HG03175 (cell line): ENCODE data around the gene ZNF160.
"Not testable (repeated sequence)": the region's sequence is repeated elsewhere in the genome, so short reads cannot be mapped to it uniquely, and the experiment has no call there.

Experiments
- ATAC-seq: cut with Tn5 transposase; IDR thresholded peaks from one replicate; pipeline ENCODE4 v1.9.1; 2021; ENCODE audit warnings: mild to moderate bottlenecking, moderate library complexity; ENCODE audit not compliant: unreplicated experiment

The ZNF160 gene

DNA sequence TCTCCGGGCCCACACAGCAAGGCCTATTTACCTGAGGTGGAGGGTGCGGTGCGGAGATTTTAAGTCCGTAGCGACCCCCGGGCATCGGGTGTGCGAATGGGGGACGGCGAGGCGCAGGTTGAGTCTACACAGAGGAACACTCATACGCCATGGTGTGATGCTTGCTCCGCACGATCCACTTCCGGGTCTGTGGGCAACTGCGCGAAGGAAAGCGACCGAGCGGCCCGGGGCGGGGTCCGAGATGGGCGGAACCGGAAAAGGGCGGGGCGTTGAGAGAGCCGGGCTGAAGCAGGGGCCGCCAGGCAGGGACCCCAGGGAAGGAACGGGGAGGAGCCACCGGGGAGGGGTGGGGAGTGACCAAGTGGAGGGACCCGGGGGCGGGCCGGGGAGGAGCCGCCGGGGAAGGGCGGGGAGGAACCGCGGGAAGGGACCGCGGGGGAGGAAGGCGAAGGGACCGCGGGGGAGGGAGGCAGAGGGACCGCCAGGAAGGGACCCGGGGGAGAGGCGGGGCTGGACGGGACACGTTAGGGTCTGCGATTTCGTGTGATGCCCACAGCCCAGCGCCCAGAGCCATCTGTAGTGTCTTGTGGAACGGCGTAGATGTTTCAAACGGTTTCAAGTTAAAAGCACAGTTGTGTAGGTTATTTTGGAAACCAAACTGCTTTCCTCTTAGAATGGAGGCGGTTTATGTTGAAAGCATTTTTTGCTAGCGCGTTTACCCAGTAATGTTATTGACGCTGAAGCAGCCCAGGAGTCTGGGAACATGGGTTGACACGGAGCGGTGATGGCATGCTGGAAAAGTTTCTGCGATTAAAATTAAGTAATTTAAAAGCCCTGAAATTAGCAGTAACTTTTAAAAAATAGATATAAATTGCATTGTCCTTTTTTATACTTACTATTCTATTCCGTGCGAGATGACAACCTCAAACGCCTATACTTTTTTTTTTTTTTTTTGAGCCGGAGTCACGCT is at the start of gene ZNF160:
Gene ZNF160 (minus strand): TSS at position 189 of the 970 bp plus-strand sequence. CDS start 17,146 bp downstream, outside the sequence.
- ATAC-seq, result peak; percentile 94

DNA sequence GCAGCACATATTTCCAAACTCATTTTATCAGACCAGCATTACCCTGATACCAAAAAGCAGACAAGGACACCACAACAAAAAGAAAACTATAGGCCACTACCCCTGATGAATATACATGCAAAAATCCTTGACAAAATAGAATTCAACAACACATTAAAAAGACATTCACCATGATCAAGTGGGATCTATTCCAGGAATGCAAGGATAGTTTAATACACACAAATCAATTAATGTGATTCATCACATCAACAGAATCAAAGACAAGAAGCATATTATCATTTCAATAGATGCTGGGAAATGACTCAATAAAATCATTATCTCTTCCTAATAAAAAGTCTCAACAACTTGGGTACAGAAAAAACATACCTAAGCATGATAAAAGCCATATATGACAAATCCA is 44.4 kb upstream of the ZNF160 start:
- no peak for ATAC-seq

DNA sequence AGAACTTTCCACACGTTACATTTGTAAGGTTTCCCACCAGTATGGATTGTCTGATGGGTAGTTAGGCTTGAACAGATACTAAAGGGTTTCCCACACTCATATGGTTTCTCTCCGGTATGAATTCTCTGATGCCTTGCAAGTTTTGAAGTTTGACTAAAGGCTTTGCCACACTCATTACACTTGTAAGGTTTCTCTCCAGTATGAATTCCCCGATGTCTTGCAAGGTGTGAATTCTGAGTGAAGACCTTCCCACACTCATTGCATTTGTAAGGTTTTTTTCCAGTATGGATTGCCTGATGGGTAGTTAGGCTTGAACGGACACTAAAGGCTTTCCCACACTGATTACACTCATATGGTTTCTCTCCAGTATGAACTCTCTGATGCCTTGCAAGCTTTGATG is 37.1 kb upstream of the ZNF160 start:
- ATAC-seq, result no peak

DNA sequence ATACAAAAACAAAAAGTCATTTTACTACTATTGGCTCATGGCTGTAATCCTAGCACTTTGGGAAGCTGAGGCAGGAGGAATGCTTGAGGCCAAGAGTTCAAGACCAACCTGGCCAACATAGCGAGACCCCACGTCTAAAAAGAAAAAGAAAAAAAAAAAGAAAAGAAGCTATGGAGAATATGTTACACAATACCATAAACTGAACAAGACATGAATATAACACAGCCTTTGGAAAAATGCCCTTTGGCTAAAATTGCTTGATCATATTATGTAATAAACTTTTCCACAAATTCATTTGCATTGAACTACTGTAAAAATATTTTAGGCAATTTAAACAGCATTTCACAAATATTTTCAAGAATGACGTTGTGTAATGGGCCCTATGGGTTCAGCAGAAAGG is 33.2 kb upstream of the ZNF160 start:
- ATAC-seq, result no peak

DNA sequence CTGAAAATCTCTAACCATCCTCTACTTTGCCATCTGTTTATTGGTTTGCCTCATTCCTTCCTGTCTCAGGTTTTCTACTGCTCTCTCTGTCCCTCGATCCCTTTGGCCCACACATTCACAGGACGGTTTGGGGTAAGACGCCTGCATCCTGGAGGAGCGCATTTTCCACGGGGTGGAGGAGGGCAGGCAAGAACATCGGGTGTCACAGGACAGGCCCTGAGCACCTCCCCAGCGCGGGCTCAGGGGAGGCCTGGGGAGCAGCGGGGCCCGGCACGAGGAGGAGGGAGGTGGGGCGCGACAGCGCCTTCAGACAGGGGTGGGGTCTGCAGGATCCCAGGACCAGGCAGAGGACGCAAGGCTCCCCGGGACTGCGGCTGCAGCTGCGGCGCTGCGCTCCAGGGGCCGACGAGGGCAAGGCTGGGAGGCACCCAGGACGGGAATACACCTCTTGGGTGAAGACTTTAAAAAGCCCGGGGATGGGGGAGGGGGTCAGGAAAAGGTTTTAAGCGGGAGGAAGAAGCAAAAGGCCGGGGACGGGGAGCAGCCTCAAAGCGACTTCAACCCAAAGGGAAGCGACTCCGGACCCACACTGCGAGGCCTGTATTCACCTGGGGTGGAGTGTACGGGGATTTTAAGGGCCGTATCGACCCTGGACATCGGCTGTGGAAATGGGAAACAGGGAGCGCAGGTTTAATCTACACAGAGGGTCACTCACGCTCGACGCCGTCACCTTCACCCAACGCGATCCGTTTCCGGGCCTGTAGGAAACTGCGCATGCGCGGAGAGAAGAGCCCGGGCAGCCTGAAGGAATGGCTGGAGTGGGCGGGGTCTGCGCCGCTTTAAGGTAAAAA is 29.1 kb upstream of the ZNF160 start, which contains the start of gene ZNF415:
Gene ZNF415 (minus strand): TSS at position 770 of the 851 bp plus-strand sequence. CDS start 10,234 bp downstream, outside the sequence.
- ATAC-seq, result no peak

DNA sequence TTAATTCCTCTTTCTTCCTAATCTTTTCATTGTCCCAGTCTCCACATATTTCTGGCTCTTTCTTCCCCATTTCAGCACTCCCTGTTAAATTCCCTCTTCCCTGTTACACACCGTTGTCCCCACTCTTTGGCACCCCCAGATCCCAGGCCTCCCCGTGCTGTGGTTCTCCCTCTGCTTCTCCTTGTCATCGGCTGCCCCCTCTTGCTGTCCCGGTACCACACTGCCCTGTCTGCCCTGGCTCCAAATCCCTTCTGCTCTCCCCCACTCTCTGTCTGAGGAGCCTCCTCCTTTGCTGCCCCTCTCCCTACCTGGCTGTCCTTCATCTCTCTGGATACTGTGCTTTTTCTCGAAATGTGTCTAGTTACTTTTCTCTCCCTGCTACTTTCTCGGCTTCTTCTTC is 28.5 kb upstream of the ZNF160 start:
- ATAC-seq, result no peak

DNA sequence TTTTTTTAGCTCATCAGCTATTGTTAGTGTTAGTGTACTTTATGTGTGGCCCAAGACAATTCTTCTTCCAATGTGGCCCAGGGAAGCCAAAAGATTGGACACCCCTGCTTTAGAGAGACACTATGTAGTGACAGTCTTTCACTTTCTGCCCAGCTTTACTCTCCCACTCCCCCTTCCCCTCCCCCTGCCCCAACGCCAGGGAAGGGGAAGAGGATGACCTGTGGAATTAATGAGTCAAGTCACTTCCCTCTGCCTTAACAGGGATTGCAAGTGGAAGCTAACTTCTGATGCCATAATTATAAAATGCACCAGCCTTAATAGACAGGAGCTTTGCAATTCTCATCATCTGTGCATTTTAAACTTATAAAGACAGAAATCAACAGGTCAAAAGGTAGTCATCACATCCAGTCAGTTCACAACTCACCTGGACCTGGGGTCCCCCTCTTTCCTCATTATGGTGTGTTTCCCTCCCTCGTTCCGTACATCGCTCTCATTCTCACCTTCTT is 27.9 kb upstream of the ZNF160 start:
- ATAC-seq, result no peak

DNA sequence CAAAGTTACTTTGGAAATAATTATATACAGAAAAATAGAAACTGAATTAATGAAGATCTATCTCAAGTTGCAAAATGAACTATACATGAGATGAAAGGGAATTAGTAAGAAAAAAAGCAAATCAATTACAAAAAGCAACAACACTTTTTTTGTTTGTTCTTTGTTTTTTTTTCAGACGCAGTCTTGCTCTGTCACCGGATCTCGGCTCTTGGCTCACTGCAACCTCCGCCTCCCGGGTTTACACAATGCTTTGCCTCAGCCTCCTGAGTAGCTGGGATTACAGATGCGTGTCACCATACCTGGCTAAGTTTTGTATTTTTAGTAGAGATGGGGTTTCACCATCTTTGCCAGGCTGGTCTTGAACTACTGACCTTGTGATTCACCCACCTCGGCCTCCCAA is 27.3 kb upstream of the ZNF160 start:
- ATAC-seq, result no peak

DNA sequence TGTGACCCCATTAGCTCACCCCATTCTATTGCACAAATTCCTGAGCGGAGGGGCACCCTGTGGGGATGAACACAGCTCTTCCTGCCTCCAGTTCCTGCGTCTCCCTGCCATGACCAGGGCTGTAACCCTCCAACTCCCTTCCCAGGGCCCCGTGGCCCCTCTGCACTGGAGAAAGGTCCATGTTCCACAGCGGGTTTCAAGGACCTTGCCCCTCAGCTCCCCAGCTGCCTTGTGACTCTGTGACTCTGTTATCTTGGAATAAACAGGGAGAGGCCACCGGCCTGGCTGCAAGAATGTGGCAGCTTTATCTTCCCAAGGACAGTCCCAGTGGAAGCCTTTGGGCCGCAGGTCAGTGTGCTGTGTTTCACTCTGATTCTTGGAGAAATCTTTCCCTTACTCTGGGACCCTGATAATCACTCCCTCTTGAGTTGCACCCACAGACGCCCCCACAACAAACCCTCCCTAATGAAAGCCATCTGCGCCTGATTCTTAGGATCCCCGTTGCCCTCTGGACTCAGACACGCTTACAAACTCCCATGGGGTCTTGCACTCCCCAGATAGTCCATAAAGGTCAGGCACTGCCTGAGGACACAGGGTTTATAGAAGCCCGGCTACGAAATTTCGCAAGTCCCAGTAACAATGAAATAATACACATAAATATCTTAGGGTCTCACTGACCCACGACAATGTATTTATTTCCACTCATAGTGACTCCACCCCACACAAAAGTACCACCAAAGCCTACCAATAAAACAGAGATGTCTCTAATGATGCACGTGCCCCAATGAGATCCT is 23.7 kb upstream of the ZNF160 start:
- not testable (repeated sequence) for ATAC-seq

DNA sequence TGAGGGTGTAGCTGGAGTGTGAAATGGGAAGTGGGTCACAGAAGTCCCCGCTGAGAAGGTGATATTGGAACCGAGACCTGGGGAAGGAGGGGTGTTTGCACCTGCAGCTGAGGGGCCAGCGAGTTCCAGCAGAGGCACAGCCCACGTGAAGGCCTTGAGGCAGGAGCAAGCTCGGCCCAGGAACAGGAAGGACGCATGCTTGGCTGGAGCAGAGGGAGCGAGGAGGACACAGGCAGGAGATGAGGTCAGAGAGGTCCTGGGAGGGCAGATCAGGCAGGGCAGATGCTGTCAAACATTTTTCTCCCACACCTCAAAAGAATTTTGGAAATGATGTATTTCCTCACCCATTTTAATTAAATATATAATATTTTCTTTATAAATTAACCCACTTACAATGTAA is 20.2 kb upstream of the ZNF160 start:
- no peak for ATAC-seq

DNA sequence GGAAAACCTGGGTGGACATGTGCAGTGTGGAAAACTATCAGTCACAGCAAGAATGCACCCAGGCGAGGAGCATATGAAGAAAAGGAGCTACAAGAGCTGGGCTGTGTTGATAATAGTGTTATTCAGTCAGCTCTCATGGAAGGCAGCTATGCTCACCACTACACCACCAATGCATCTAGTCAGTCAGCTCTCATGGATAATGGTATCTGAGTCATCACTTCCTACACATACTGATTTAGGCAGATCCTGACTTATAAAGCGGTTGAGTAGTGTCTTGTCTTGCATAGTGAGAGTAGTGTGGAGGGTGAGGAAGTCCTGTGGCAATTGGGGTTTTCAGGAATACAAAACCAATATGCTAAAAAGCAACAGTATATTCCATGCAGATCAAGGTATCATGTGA is 9.1 kb upstream of the ZNF160 start:
- no peak for ATAC-seq

DNA sequence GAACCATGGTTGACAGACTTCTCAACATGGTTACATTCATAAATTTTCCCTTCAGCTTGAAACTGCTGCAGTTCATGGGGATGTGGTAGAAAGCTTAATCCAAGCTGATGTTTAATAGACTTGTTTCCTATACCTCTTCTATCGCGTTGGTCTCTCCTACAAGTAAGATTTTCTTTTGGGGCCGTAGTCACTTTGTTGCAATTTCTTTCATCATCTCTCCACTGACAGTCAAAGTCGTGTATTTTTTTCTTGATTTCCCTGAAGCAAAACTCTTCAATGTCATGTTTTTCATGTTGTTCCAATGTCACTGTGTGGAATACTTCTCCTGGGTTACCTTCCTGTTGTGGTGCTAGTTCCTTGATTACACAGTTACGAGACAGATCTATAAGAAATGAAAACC is 6.3 kb upstream of the ZNF160 start:
- ATAC-seq, result no peak

DNA sequence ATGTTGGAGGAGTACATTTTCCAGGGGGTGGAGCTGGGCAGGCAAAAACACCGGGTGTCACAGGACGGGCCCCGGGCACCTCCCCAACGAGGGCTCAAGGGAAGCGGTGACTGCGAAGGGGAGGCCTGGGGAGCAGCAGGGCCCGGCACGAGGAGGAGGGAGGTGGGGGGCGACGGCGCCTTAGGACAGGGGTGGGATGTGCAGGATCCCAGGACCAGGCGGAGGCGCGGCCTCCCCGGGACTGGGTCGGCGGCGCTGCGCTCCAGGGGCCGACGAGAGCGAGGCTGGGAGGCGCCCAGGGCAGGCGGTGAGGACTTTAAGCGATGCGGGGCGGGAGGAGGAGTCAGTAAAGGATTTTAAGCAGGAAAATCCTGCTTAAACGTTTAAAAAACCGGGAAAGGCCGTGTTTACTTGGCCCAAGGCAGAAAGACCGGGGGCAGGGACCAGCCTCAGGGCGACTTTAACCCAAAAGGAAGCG is 427 bp downstream of the ZNF160 start:
- ATAC-seq, result peak; percentile 33

DNA sequence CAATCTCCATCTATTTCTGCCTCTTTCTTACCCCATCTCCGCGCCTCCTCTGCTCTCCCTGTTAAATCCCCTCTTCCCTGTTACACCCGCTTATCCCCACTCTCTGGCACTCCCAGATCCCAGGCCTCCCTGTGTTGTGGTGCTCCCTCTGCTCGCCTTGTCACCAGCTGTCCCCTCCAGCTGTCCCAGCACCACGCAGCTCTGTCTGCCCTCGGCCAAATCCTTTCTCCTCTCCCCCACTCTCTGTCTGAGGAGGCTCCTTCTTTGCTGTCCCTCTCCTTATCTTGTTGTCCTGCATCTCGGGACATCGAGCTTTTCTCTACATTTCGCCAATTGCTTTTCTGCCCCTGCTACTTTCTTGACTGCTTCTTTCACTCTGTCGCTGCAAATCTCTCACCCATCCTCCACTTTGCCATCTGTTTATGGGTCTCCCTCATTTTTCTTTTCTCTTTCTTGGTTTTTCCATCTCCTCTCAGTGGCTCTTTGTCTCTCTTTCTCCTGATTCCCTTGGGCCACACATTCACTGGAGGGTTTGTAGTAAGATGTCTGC is 941 bp downstream of the ZNF160 start:
- no peak for ATAC-seq

DNA sequence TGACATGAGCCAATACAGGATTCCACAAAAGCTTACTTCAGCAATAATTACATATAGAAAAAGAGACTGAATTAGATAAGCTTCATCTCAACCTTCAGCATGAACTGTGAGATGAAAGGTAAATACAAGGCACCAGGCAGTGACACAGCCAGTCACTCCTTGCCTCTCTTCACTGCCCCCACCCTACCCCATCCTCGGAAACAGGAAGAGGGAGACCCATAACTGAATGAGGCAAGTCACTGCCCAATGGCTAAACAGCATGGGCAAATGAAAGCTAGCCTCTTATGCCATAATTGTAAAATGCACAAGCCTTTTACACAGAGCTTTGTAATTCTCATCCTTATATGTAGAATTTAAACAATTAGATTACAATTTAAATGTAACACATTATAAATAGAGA is 1.7 kb downstream of the ZNF160 start:
- ATAC-seq, result no peak

DNA sequence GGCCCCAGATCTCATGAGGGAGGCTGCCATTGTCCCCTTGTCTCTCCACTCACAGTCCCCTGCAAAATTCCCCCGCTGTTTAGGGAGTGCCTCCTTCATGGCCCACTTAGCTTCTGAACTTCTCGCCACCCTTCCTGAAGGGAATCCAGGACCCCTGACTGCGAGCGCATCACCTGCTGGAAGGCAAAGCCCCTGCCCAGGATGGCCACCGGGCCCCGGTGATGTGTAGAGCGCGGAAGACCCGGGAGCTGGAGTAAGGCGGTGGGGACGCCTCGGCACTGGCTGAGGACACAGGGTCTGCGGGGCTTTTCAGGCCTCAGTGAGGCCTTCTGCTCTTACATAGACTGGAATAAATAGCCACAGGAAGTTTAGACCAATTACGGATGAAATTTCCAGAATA is 4.7 kb downstream of the ZNF160 start:
- not testable (repeated sequence) for ATAC-seq

DNA sequence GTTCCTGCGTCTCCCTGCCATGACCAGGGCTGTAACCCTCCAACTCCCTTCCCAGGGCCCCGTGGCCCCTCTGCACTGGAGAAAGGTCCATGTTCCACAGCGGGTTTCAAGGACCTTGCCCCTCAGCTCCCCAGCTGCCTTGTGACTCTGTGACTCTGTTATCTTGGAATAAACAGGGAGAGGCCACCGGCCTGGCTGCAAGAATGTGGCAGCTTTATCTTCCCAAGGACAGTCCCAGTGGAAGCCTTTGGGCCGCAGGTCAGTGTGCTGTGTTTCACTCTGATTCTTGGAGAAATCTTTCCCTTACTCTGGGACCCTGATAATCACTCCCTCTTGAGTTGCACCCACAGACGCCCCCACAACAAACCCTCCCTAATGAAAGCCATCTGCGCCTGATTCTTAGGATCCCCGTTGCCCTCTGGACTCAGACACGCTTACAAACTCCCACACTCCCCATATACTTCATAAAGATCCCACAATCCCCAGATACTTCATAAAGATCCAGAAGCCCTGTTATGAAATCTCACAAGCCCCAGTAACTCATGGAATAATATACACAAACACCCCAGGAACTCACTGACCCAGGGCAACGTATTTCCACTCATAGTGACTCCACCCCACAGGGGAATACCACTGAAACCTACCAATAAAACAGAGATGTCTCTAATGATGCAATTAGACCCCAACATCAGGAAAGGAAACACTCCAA is 6.1 kb downstream of the ZNF160 start:
- ATAC-seq, result not testable (repeated sequence)

DNA sequence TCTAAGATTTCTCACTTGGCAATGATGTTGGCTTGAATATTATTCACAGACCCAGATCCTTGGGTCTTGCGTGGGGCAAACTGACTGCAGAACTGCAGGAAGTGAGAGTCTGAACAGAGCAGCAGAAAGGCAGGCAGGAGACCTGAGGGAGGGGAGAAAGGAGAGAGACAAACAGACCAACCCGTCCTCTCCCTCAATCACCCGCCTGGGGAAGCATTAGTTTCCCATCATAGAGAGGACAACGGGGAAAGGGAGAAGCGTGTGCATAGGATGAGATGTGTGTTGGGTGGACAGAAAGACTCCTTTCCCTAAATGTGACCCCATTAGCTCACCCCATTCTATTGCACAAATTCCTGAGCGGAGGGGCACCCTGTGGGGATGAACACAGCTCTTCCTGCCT is 6.6 kb downstream of the ZNF160 start:
- not testable (repeated sequence) for ATAC-seq

DNA sequence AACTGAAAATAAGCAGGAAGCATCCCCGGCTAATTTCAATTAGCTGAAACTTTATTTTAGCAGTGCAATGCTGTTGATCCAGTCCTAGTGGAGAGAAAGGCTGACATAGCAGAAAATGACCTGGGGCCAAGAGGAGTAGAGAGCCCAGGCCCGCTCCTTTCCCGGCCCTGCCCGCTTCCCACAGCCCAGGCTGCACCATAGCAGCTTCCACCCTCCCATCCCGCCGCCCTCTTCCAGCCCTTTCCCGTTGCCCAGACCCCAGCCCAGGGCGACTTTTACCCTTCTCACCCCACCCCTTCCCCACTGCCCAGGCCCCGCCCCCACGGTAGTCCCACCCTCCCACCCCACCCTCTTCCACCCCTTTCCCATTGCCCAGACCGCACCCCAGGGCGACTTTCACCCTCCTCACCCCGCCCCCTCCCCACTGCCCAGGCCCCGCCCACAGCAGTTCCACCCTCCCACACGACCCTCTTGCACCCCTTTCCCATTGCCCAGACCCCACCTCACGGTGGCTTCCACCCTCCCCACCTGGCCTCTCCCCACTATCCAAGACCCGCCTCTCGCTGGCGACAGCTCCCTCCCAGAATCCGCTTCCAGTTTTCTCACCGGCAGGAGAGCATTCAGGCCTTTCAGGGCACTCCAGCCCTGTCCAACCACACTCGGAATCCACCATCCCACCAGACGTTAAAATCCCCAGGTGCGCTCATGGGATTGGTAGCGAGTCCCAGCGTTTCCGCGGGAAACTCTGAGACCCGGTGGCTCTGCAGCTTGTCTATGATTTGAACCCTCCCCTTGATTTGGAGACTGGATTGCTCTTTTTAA is 8.3 kb downstream of the ZNF160 start:
- ATAC-seq, result no peak
